Stimulated activated CD4-positive, alpha-beta T cell treated with anti-CD3 and anti-CD28 coated beads, Interleukin-2, amount 100 ng/mL, for 4 hours (primary cell): ENCODE results near the gene MMAB.

ENCODE experiments used
- DNase-seq: peaks from one replicate; pipeline ENCODE4 v3.0.0-alpha.2; 2020; ENCODE audit warnings: low read depth

The MMAB gene

DNA sequence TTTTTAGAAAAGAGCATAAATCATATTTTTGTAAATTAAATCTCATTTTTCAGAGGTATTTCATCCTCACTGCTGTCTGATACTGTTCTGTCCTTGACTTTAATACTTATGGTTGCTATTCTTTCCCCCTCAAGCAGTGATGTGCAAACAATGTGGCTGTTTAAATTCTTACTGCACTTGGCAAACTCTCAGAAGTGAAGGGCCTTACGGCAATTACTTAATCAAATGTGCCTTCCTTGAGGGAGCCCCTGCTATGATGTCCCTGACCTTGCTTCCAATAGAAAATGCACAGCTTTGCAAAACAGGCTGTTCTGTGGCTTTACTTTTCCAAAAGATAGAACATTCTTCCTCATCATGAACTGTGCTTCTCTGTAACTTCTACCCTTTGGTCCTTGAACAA lies 60.7 kb downstream of the MMAB start:
- no peak for DNase-seq

DNA sequence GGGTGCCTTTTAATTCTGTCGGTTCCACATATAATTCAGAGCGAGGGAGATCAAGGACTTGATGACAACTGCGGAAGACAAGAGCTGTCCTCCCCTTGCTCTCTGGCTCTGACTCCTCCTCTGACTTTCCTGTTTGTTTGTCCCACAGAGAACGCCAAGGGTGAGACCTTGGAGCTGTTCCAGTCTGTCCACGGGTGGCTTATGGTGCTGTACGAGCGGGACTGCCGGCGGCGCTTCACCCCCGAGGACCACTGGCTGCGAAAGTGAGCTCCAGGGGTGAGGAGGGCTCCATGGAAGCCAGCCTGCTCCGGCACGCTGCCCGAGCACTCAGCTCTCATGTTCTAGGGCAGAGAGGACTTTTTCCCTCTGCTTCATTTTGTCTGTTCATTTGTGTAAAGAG lies 63.1 kb downstream of the MMAB start:
- DNase-seq, result no peak

DNA sequence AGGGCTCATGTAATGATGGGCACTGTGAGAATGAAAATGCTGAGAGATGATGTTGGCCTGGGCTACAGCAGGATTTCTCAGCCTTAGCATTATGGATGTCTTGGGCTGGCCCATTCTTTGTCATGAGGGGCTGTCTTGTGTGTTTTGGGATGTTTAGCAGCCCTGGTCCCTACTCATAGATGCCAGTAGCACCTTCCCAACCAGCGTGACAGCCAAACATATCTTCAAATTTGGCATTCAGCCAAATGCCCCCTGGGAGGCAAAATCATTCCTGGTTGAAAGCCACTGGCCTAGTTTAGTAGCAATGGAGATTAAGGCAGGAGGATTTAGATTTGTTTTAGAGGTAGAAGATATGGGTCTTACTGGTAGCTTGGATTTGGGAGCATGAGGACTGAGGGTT lies 69.2 kb downstream of the MMAB start:
- DNase-seq, result no peak
